KBM-7 (cell line): ENCODE measurements around the gene TTC7B.
"Not testable (repeated sequence)": the region's sequence is repeated elsewhere in the genome, so short reads cannot be mapped to it uniquely, and the experiment has no call there.

Experiments
- DNase-seq: peaks from one replicate; pipeline ENCODE4 v3.0.0-alpha.2; 2015
- in situ Hi-C: fragments of 300-500 bp; cut with MboI; formaldehyde crosslinking; loops from 2 replicates; pipeline ENCODE4 v1.14.3; 2020; ENCODE audit warnings: low sequenced_read_pairs, low pct_unique_long_range_greater_than_20kb, mixed read lengths

Gene TTC7B, protein sequence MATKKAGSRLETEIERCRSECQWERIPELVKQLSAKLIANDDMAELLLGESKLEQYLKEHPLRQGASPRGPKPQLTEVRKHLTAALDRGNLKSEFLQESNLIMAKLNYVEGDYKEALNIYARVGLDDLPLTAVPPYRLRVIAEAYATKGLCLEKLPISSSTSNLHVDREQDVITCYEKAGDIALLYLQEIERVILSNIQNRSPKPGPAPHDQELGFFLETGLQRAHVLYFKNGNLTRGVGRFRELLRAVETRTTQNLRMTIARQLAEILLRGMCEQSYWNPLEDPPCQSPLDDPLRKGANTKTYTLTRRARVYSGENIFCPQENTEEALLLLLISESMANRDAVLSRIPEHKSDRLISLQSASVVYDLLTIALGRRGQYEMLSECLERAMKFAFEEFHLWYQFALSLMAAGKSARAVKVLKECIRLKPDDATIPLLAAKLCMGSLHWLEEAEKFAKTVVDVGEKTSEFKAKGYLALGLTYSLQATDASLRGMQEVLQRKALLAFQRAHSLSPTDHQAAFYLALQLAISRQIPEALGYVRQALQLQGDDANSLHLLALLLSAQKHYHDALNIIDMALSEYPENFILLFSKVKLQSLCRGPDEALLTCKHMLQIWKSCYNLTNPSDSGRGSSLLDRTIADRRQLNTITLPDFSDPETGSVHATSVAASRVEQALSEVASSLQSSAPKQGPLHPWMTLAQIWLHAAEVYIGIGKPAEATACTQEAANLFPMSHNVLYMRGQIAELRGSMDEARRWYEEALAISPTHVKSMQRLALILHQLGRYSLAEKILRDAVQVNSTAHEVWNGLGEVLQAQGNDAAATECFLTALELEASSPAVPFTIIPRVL

DNA sequence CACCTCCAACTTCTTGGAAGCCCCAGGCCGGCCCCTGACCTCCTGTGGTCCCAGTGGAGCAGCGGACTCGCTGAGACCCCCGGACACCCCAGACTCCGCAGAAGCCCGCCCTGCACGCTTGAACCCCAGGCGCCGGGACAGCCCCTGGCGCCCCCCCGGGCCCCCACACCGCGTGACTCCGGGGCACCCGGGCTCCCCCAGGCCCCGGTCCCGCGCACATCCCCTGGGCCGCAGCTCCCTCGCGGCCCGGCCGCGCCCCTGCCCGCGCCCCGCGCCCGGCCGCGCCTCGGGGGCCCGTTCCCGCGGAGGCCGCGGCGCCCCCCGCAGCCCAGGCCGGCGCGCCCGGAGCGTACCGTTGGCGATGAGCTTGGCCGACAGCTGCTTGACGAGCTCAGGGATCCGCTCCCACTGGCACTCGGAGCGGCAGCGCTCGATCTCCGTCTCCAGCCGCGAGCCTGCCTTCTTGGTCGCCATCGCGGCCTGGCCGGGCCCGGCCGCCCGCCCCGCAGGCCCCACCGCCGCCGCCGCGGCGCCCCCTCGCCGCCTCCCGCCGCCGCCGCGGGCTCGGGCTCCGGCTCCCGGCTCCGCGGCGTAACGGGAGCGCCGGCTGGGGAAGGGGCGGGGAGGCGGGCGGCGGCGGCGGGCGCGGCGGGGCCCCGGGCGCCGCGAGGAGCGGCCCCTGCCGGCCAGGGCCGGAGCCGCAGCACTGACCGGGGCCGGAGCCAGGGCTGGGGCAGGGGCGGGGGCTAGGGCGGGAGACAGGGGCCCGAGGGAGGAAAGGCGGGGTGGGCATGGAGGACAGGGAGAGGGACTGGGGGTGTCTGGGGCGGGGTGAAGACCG, at the start of gene TTC7B:
TSS of gene TTC7B (minus strand) at position 609 of the 841 bp plus-strand sequence. CDS start at position 474, 135 bp downstream.
- no peak for DNase-seq
- in situ Hi-C loops = no loop called here

DNA sequence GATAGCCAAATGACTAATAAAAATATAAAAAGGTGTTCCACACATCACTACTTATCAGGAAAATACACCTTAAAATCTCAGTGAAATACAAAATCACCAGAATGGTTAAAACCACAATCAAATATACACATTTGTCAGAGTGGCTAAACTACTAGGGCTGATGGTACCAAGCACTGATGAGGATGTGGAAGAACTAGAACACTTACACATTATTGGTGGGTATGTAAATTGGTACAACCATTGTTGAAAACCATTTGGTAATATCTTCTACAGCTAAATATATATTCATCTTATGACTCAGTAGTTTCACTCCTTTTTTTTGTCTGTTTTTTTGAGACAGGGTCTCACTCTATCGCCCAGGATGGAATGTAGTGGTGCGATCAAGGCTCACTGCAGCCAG, 48.5 kb upstream of the TTC7B start:
- in situ Hi-C loops = no loop called here
- no peak for DNase-seq

DNA sequence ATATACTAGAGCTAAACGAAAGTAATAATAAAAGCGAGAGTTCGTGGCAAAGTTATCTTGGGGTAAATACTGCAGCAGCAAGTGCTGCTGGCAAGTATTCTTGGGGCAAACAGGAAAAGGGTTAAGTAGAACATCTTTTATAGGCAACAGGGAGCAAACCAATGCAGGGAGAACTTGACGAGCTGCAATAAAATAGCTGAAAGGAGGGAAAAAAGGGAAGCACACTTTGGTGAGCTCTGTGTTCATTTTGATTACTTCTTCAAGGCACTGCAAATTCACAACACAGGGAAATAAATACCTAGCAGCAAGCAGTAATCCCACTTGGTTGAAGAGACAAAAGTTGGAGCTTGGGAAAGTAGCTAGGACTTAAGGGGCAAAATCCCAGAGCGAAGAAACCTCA, 42.3 kb upstream of the TTC7B start:
- peak; percentile 61 for DNase-seq
- in situ Hi-C loops = no loop called here

DNA sequence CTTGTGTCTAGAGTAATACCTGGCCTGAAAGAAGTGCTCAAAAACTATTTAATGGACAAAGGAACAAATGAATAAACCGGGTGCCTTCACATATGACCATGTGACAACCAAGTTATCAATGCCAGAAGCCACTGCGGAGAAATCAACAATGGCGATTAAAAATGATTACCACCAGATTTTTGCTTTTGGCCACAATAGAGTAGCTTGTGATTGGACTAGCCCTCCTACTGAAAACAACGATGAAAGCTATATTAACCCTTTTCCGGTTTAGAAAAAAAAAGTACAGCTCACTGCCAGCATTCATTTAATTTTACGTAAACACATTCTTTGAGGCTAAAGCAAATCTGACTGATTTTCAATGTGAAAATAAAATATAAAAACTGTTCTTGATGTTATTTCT, 41.6 kb upstream of the TTC7B start:
- DNase-seq = no peak
- in situ Hi-C loops = no loop called here

DNA sequence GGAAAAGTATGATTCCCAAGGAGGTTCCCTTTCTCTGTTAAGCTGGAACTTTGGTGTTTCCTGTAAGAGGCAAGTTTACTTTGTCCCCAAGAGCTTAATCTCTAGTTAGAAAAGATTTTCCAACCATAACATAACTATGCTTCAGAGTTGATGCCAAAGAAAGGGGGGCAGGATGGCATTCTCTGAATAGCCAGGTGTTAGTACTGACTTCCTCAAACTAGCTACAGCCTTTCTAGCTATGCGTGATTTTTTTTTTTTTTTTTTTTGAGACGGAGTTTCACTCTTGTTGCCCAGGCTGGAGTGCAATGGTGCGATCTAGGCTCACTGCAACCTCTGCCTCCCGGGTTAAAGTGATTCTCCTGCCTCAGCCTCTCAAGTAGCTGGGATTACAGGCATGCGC, 39.9 kb upstream of the TTC7B start:
- in situ Hi-C loops, DNase-seq: not testable (repeated sequence)

DNA sequence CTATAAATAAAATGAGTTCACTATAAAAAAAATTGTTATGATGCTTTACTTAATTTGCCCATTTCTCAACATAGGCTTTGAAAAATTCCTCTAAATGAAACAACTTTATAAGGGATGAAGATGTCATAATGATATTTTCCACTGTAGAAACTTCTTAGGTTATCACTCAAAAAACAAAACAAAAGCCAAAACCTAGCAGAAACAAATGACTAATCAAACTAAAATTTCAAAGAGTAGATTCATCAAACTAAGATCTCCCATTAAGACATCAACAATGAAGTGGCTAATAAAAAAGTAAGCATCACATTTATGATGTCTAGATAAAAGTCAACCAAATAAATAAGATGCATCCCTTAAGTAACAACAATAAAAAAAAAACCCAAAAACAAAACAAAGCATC, 36.9 kb upstream of the TTC7B start:
- no peak for DNase-seq
- in situ Hi-C loops = no loop called here

DNA sequence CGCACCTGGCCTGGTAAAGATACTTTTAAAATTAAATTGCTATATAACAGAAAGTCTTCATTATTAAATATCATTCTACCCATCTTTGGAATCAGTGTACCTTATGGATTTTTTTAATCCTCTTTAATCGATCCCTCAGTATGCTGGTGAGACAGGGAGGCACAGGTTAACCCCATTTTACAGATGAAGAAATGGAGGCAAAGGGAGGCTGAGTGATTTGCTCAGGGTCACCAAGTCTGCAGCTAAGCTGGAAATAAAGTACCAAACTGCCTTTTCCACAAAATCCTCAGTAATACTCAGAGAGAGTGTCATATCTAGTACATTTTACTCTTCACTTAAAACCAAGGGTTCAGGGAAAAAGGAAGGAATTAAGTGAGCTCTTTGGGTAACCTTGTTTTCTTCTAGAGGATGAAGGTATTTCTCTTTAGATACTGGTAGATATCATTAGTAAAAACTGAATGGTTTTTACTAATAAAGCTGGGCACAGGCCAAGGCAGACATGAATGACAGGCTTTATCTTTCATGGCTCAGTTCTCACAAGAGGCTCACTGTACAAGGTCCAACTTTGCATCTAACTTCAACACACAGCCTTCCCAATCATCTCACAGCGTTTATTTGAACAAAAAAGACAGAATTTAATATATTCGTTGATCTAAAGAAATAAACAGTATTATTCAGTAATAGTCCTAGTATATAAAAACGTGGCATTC, 35.3 kb upstream of the TTC7B start:
- DNase-seq = no peak
- in situ Hi-C loops = no loop called here

DNA sequence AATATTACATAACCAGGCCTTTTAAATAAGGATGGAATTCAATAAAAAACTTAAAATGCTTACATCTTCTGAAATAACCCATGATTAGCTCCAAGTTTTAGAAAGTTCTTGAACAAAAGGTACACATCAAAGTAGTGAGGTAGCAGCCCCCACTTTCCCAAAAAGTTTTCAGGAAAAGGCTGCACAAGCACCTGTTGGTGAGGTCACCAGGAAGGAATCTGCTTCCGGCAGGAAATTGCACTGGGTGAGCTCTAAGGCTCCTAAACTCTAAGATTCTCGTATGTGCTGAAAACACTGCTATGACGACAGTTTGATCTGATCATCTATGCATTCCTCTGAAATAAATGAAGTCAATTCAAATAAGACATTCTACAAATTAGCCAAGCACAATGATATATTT, 34.3 kb upstream of the TTC7B start:
- in situ Hi-C loops = no loop called here
- DNase-seq = no peak

DNA sequence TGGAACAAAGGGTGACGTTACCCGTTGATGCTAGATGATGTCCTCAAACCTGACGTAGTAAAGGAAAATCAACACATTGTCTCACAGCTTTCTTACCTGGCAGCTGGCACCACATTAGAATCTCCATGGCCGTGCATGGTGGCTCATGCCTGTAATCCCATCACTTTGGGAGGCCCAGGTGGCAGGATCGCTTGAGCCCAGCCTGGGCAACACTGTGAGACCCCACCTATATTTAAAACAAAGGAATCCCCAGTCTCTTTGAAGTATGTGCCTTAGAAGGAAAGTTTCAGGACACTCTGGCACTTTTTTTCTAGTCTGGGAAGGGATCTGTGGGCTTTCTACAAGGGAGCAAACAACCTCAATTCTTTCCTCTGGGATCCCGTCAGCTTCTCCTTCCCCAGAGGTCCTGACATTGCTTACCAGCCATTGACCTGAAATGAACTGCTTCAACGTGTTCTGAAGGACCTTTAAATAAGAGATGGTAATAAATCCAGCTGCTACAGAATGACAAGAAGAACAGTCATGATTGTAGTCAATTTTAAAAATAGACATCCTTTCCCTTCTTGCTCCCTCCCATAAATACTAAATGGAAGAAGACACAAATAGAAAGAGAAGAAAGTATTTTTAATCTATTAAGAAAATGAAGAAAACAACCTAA, 33.7 kb upstream of the TTC7B start:
- in situ Hi-C loops = no loop called here
- no peak for DNase-seq

DNA sequence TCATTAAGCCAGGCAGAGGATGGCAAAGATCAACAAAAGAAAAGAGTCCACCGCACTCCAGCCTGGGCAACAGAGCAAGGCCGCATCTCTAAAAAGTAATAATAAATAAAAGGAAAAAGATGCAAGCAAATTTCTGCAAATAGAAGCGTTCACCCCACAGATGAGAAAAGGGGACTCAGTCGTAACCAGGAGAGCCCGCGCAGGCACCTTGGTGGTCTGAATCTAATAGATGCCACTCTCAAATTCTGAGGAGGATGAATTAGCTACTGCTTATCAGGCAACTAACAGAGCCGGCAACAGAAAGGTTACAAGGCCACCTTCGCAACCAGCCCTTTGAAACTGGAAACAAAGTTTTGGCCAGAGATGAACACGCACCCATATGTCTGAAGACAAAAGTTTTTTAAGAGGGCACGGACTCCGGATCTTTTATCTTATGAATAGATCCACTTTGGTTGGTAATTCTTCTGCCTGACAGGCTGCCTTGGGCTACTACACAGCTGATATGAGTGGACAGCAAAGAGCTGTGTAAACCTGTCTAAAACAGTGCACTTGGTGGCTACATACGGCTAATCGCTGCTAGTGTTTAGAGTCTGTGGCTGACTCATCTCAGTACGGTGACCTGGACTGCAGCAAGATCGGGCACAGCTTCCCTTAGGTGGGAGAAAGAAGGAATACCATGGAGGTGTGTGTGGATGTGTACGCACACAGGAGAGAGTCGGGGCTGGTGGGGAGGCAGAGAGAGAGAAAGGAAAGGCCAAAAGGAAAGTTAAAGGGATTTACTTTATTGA, 32.9 kb upstream of the TTC7B start:
- in situ Hi-C loops = no loop called here
- DNase-seq = no peak

DNA sequence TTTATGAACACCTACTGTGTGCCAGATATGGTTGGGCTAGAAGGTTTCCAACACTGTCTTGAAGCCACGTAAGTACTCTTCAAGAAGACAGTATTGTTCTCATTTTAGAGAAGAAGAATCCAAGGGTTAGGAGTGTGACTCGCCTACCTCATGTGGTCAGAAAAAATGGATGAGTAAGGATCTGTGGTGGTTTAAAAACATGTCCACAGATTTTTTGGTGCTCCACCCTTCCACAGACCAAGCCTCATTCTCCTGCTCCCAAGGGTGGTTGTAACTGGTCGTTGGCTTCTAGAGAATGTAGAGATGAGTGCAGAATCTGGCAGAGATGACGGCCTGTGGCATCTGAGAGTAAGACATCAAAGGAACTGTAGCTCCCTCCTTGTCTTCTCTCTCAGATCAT, 30.3 kb upstream of the TTC7B start:
- no peak for DNase-seq

DNA sequence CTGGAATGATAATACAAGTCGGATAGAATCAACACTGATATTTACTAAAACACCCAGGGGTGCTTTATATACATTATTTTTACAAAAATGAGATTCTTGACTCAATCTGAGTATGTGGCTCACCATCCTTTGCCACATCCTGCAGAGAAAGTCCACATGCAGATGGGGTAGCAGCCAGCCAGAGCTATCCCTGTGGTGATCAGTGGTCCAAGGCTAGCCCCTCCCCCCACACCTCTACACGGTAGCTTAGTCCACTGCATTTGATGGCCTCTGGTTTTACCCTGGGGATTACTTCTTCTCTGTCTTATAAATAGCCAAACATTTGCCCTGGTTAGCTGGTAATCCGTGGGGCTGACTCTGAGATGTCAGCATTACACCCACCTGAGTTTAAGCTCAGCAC, 28.1 kb upstream of the TTC7B start:
- no peak for DNase-seq
- in situ Hi-C loops = no loop called here

More for the DNA sequence above, 30.3 kb upstream of the TTC7B start:
- in situ Hi-C loops = no loop called here

DNA sequence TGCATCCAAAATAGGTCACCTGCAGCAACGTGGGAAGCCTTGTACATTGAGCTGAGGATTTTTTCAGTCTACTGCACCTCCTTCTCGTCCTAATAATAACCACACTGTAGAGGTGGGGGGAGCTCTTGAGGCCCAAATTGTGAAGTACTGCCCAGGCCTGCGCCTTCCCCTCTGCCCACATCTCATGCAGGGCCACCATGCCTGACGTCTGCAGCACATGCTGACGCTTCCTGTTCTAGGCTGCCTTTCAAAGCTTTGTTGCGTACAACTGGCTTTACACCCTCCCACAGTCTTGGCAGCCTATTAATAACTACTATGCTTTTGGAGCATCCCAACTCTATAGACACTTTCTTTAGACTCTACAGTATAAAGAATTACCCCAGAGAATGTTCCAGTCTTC, 26.5 kb upstream of the TTC7B start:
- in situ Hi-C loops = no loop called here
- DNase-seq = no peak

DNA sequence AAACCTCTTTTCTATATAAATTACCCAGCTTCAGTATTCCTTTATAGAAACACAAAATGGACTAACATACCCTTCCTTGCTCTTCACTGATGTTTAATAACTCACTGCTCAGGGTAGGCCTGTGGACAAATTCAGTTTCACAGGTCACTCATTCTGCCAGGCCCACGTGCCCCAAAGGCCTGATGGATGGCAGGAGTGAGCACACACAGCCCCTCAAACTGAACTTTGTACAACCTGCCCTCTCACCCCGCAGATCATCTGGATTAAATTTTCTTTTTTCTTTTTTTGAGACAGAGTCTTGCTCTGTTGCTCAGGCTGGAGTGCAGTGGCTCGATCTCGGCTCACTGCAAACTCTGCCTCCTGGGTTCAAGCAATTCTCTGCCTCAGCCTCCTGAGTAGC, 24.4 kb upstream of the TTC7B start:
- DNase-seq, in situ Hi-C loops: not testable (repeated sequence)

DNA sequence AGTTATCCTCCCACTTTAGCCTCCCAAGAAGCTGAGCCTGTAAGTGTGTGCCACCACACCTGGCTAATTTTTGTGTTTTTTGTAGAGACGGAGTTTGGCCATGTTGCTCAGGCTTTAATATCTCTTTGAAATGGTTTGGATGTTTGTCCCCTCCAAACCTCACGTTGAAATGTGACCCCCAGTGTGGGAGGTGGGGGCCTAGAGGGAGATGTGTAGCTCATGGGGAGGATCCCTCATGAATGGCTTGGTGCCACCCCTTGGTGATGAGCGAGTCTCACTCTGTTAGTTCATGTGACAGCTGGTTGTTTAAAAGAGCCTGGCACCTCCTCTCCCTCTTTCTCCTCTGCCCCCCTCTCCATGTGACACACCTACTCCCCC, 23.6 kb upstream of the TTC7B start:
- DNase-seq = no peak
- in situ Hi-C loops = no loop called here

DNA sequence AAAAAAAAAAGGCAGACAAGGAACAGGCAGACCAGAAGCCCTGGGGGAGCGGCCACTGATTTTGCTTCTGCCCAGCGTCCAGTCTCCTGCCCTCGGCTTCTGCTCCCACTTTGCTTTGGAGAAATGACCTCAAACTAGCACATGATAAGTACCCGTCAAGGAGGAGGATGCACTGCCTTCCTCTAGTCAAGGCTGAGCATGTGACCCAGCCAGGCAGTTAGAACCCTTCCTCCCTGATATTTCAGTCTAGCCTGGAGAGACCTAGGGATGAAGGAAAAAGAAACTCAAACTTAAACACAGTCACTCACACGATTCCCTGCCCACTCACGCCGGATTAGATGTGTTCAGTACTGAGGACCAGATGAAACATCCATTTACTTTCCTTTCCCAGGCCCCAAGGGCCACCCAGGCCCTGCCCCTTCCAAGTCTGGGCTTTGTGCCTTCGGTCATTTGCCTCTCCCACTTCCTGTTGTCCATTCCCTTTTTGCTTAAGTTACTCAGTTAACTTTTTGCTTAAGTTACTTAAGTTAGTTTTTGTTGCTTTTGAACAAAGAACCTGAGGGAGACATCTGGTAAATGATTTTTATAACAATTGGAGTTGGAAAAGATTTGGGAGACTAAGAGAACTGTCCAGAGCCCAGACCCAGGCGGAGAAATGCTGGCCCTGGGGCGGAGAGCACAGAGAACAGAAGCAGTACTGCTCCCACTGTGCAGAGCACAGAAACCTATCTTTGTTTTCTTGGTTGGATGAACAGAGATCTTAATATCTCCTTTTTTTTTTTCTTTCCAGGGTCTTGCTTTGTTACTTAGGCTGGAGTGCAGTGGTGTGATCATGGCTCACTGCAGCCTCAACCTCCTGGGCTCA, 23.0 kb upstream of the TTC7B start:
- no peak for DNase-seq
- in situ Hi-C loops = no loop called here

DNA sequence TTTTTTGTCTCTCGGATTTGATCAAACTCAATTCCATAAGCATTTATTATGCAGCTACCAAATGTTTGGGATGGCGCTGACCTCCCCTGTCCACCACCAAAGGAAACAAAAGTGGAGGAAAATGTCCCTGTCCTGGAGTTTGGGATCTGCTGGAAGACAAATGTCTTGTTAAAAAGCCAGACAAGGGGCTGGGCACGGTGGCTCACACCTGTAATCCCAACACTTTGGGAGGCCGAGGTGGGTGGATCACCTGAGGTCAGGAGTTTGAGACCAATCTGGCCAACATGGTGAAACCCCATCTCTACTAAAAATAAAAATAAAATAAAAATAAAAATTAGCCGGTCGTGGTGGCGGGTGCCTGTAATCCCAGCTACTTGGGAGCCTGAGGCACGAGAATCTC, 22.3 kb upstream of the TTC7B start:
- in situ Hi-C loops = not testable (repeated sequence)

More for the DNA sequence above, 22.3 kb upstream of the TTC7B start:
- DNase-seq = not testable (repeated sequence)
